ENCODE data around the gene TEX10. TPM values are rescaled to one million over a fixed set of nuclear protein-coding genes. Genes with fewer than 3 reads are reported as not detected.

TEX10 gene
- total RNA-seq, 1 donor from 2014 or later = 10.5 TPM

GRCh38 chr9:100357501-100357900, 4.8 kb upstream of the TEX10 start:
- ATAC-seq = no peak
- H3K27me3 ChIP-seq (ENCODE audit: low read depth) = no peaks in the 10 kb centered on the region
- H3K4me1 ChIP-seq = peaks cover 7% of the 10 kb centered on the region
- no peak for DNase-seq
- H3K4me3 ChIP-seq = no peak overlapping the region
- intact Hi-C loops (cut with DNase I) = no loop called here
- H3K9me3 ChIP-seq = no peaks in the 10 kb centered on the region
- H3K27ac ChIP-seq = no peak overlapping the region
- no peak for TF ChIP-seq CTCF (IDR thresholded peaks at IDR 0.05)
- H3K36me3 ChIP-seq = no peaks in the 10 kb centered on the region

- Histone ChIP-seq H3K4me3 (no peak overlapping the region), H3K27me3 (ENCODE audit: low read depth) (no peaks in the 10 kb centered on the region), H3K27ac (no peak overlapping the region), H3K4me1 (peaks cover 18% of the 10 kb centered on the region), H3K36me3 (no peaks in the 10 kb centered on the region), H3K9me3 (no peaks in the 10 kb centered on the region)
- no peak for ATAC-seq
- intact Hi-C loops (cut with DNase I) = no loop called here
- TF ChIP-seq CTCF (IDR thresholded peaks at IDR 0.05) = no peak
- no peak for DNase-seq
Measured at GRCh38 chr9:100355561-100355960, 2.8 kb upstream of the TEX10 start.

GRCh38 chr9:100354121-100354800, 1.5 kb upstream of the TEX10 start:
- ATAC-seq (no peak), DNase-seq (no peak)
- Histone ChIP-seq H3K4me3 (no peak overlapping the region), H3K9me3 (no peaks in the 10 kb centered on the region), H3K27me3 (ENCODE audit: low read depth) (no peaks in the 10 kb centered on the region), H3K36me3 (no peaks in the 10 kb centered on the region), H3K4me1 (peaks cover 22% of the 10 kb centered on the region), H3K27ac (no peak overlapping the region)
- intact Hi-C loops (cut with DNase I) = no loop called here
- no peak for TF ChIP-seq CTCF (IDR thresholded peaks at IDR 0.05)

GRCh38 chr9:100352201-100352726, 478 bp downstream of the TEX10 start:
- no peaks in the 10 kb centered on the region for H3K9me3 ChIP-seq
- no peaks in the 10 kb centered on the region for H3K36me3 ChIP-seq
- intact Hi-C loops (cut with DNase I) = no loop called here
- H3K27me3 ChIP-seq (ENCODE audit: low read depth) = no peaks in the 10 kb centered on the region
- peak; percentile 70 for ATAC-seq
- DNase-seq = peak; percentile 56
- peak overlapping the region; percentile 85 for H3K27ac ChIP-seq
- no peak for TF ChIP-seq CTCF (IDR thresholded peaks at IDR 0.05)
- peaks cover 22% of the 10 kb centered on the region for H3K4me1 ChIP-seq
- H3K4me3 ChIP-seq = peak overlapping the region; percentile 90

- TF ChIP-seq CTCF (IDR thresholded peaks at IDR 0.05) = no peak
- intact Hi-C loops (cut with DNase I) = no loop called here
- H3K9me3 ChIP-seq = no peaks in the 10 kb centered on the region
- H3K27ac ChIP-seq = no peak overlapping the region
- peak overlapping the region; percentile 90 for H3K4me3 ChIP-seq
- DNase-seq (no peak), ATAC-seq (no peak)
- H3K36me3 ChIP-seq = peaks cover 3% of the 10 kb centered on the region
- no peaks in the 10 kb centered on the region for H3K27me3 ChIP-seq (ENCODE audit: low read depth)
- H3K4me1 ChIP-seq = peaks cover 22% of the 10 kb centered on the region
Measured at GRCh38 chr9:100351508-100351907, 1.2 kb downstream of the TEX10 start.
